Erythroblast (primary cell): Measurements from ENCODE around the gene MED12L.

Experiments
- GATA1 ChIP-seq: IDR thresholded peaks from 2 replicates; pipeline ENCODE4 v1.6.1; 2011; ENCODE audit warnings: low read depth, mild to moderate bottlenecking, control low read depth, low read length, moderate library complexity
- POLR2A ChIP-seq: IDR thresholded peaks from 2 replicates; pipeline ENCODE4 v1.6.1; 2011; ENCODE audit warnings: mild to moderate bottlenecking, low read length

- TF ChIP-seq POLR2A (no peak), GATA1 (no peak)
Measured at GRCh38 chr3:151362751-151363174, 277.3 kb downstream of the MED12L start.
